ENCODE data around the gene MEP1A. TPM values are rescaled to one million over a fixed set of nuclear protein-coding genes. Genes with fewer than 3 reads are reported as not detected.
"Not testable (repeated sequence)": the region's sequence is repeated elsewhere in the genome, so short reads cannot be mapped to it uniquely, and the experiment has no call there.

MEP1A gene
- under 1 TPM in 1 of 2 donors, not detected in 1; 0.34 TPM for total RNA-seq

GRCh38 chr6:46793138-46793537 lies at the start of gene MEP1A:
TSS of gene MEP1A (plus strand) at chr6:46793389. CDS start at chr6:46793399, 10 bp downstream.
- intact Hi-C loops (cut with DNase I), result no loop called here

GRCh38 chr6:46743425-46744158 lies 49.6 kb upstream of the MEP1A start:
- Histone ChIP-seq H3K4me1 (replicated peaks) (no peaks in the 10 kb centered on the region), H3K9me3 (no peaks in the 10 kb centered on the region), H3K4me3 (no peak overlapping the region), H3K36me3 (no peaks in the 10 kb centered on the region), H3K27ac (no peak overlapping the region), H3K27me3 (replicated peaks; ENCODE audit: insufficient read depth) (no peaks in the 10 kb centered on the region)
- WGBS, result 100% methylated on average over 1 of the region's 1 CpG
- DNase-seq (ENCODE audit: low spot score), result no peak
- intact Hi-C loops (cut with DNase I), result no loop called here
- no peak for TF ChIP-seq POLR2A (IDR thresholded peaks at IDR 0.05)
- TF ChIP-seq CTCF (IDR thresholded peaks at IDR 0.05), result no peak
- TF ChIP-seq POLR2AphosphoS5 (IDR thresholded peaks at IDR 0.05), result no peak

More at GRCh38 chr6:46793138-46793537, at the start of gene MEP1A:
- Histone ChIP-seq H3K27ac (no peak within 1 kb of the TSS), H3K4me1 (replicated peaks) (no peaks in the 10 kb centered on the region), H3K36me3 (no peaks in the 10 kb centered on the region), H3K27me3 (replicated peaks; ENCODE audit: insufficient read depth) (no peaks in the 10 kb centered on the region), H3K9me3 (no peaks in the 10 kb centered on the region), H3K4me3 (no peak within 1 kb of the TSS)
- WGBS, result 62% methylated on average over 8 of the region's 8 CpGs
- DNase-seq (ENCODE audit: low spot score), result no peak
- no peak for TF ChIP-seq POLR2A (IDR thresholded peaks at IDR 0.05)
- TF ChIP-seq CTCF (IDR thresholded peaks at IDR 0.05), result no peak
- TF ChIP-seq POLR2AphosphoS5 (IDR thresholded peaks at IDR 0.05), result no peak

- WGBS, result 89% methylated on average over 3 of the region's 3 CpGs
- intact Hi-C loops (cut with DNase I), result not testable (repeated sequence)
Measured at GRCh38 chr6:46744159-46744725, 48.9 kb upstream of the MEP1A start.

GRCh38 chr6:46745973-46746372 lies 47.2 kb upstream of the MEP1A start:
- intact Hi-C loops (cut with DNase I), result no loop called here
- Histone ChIP-seq H3K27me3 (replicated peaks; ENCODE audit: insufficient read depth) (no peaks in the 10 kb centered on the region), H3K27ac (no peak overlapping the region), H3K4me1 (replicated peaks) (no peaks in the 10 kb centered on the region), H3K9me3 (no peaks in the 10 kb centered on the region), H3K4me3 (no peak overlapping the region), H3K36me3 (no peaks in the 10 kb centered on the region)
- 76% methylated on average over 2 of the region's 2 CpGs for WGBS
- no peak for TF ChIP-seq CTCF (IDR thresholded peaks at IDR 0.05)
- DNase-seq (ENCODE audit: low spot score), result no peak

More at GRCh38 chr6:46744159-46744725, 48.9 kb upstream of the MEP1A start:
- not testable (repeated sequence) for H3K27ac ChIP-seq; DNase-seq (ENCODE audit: low spot score); H3K9me3 ChIP-seq; H3K36me3 ChIP-seq; H3K27me3 ChIP-seq (replicated peaks; ENCODE audit: insufficient read depth); H3K4me1 ChIP-seq (replicated peaks); H3K4me3 ChIP-seq

GRCh38 chr6:46746696-46747095 lies 46.5 kb upstream of the MEP1A start, which contains the start of gene ANKRD66:
TSS of gene ANKRD66 (plus strand) at chr6:46746933. CDS start at chr6:46751949, 5,016 bp downstream.
- Histone ChIP-seq H3K27ac (no peak within 1 kb of the TSS), H3K4me1 (replicated peaks) (no peaks in the 10 kb centered on the region), H3K4me3 (no peak within 1 kb of the TSS), H3K36me3 (no peaks in the 10 kb centered on the region), H3K27me3 (replicated peaks; ENCODE audit: insufficient read depth) (no peaks in the 10 kb centered on the region), H3K9me3 (no peaks in the 10 kb centered on the region)
- intact Hi-C loops (cut with DNase I), result no loop called here
- TF ChIP-seq CTCF (IDR thresholded peaks at IDR 0.05) (no peak), POLR2AphosphoS5 (IDR thresholded peaks at IDR 0.05) (no peak), POLR2A (IDR thresholded peaks at IDR 0.05) (no peak)
- 46% methylated on average over 1 of the region's 1 CpG for WGBS
- no peak for DNase-seq (ENCODE audit: low spot score)

Measured in prostate gland (tissue), 2 donors.